ENCODE data around the gene CRLF1.

CRLF1 gene

GRCh38 chr19:18557411-18558201, 49.0 kb downstream of the CRLF1 start, which contains the start of gene KXD1:
KXD1 (plus strand) TSS chr19:18557870; CDS start chr19:18562057, 4,187 bp downstream.
- peak; percentile 96 for DNase-seq (ENCODE audit: low spot score)

- no peak for DNase-seq (ENCODE audit: low spot score)
These were observed 55.0 kb downstream of the CRLF1 start for GRCh38 chr19:18551631-18552030.

GRCh38 chr19:18543814-18544475, 62.7 kb downstream of the CRLF1 start:
- DNase-seq (ENCODE audit: low spot score) = peak; percentile 67

All from HuH-7.5 (cell line).